SU-DHL-6 (cell line): Measurements from ENCODE around the gene DRGX.

Source experiments
- H2AFZ ChIP-seq: fragments of 200-600 bp; sonication (generic); 2 replicates; pipeline ENCODE4 v1.6.1; 2014; ENCODE audit warnings: low read depth, mild to moderate bottlenecking, moderate library complexity, mixed read lengths, antibody characterized with exemption, low read length; ENCODE audit not compliant: severe bottlenecking
- H3F3A ChIP-seq: fragments of 200-600 bp; shearing (Covaris generic); 2 replicates; pipeline ENCODE4 v1.6.0; 2016; ENCODE audit warnings: antibody characterized with exemption, mild to moderate bottlenecking; ENCODE audit not compliant: insufficient read depth
- H3K27ac ChIP-seq: fragments of 200-600 bp; sonication (generic); 2 replicates; pipeline ENCODE4 v1.5.1; 2016; ENCODE audit warnings: low read depth, mild to moderate bottlenecking, low read length, moderate library complexity, mixed read lengths
- H3K27me3 ChIP-seq: fragments of 200-600 bp; sonication (generic), shearing (Covaris generic); 2 replicates; pipeline ENCODE4 v1.6.0; 2014; ENCODE audit warnings: mild to moderate bottlenecking, low read length
- H3K36me3 ChIP-seq: fragments of 200-600 bp; sonication (generic); 2 replicates; pipeline ENCODE4 v1.6.1; 2014; ENCODE audit warnings: mild to moderate bottlenecking, low read length, mixed read lengths
- H3K4me2 ChIP-seq: fragments of 300-600, 200-600 bp; shearing (Covaris generic), sonication (generic); 2 replicates; pipeline ENCODE4 v1.6.0; 2014; ENCODE audit warnings: low read length, low read depth, mild to moderate bottlenecking; ENCODE audit not compliant: poor library complexity, severe bottlenecking
- H3K4me3 ChIP-seq: fragments of 200-600 bp; sonication (generic); 2 replicates; pipeline ENCODE4 v1.5.1; 2014; ENCODE audit warnings: antibody characterized with exemption, low read length, mild to moderate bottlenecking, mixed read lengths; ENCODE audit not compliant: insufficient read depth, poor library complexity, severe bottlenecking
- H3K79me2 ChIP-seq: fragments of 200-600 bp; sonication (generic); 2 replicates; pipeline ENCODE4 v1.6.1; 2014; ENCODE audit warnings: mild to moderate bottlenecking, low read length, moderate library complexity; ENCODE audit not compliant: insufficient read depth
- H3K9ac ChIP-seq: fragments of 200-600 bp; sonication (generic); 2 replicates; pipeline ENCODE4 v1.7.0; 2014; ENCODE audit warnings: mild to moderate bottlenecking, low read length
- H3K9me2 ChIP-seq: fragments of 200-600 bp; sonication (generic); replicated peaks from 2 replicates; pipeline ENCODE4 v1.6.1; 2014; ENCODE audit warnings: low read length; ENCODE audit not compliant: insufficient read depth
- H3K9me3 ChIP-seq: fragments of 200-600 bp; sonication (generic); 2 replicates; pipeline ENCODE4 v1.6.1; 2014; ENCODE audit warnings: low read length, mixed read lengths; ENCODE audit not compliant: insufficient read depth
- H4K20me1 ChIP-seq: fragments of 200-600 bp; sonication (generic); 2 replicates; pipeline ENCODE4 v1.6.1; 2014; ENCODE audit warnings: low read depth, mild to moderate bottlenecking, antibody characterized with exemption, low read length, moderate library complexity, mixed read lengths
- EZH2phosphoT487 ChIP-seq: fragments of 200-600 bp; sonication (generic), shearing (Covaris generic); conservative IDR thresholded peaks from 2 replicates; pipeline ENCODE4 v1.6.1; 2018; ENCODE audit warnings: mild to moderate bottlenecking, antibody characterized with exemption, low read length, moderate library complexity, mixed read lengths
- TF ChIP-seq, protein P1 (sequence below): fragments of 200-600 bp; sonication (generic); IDR thresholded peaks from one replicate; pipeline ENCODE4 v1.5.1; 2017; ENCODE audit warnings: antibody characterized with exemption, mild to moderate bottlenecking, low read length, moderate library complexity; ENCODE audit not compliant: insufficient read depth, poor library complexity, severe bottlenecking

DRGX gene

DNA sequence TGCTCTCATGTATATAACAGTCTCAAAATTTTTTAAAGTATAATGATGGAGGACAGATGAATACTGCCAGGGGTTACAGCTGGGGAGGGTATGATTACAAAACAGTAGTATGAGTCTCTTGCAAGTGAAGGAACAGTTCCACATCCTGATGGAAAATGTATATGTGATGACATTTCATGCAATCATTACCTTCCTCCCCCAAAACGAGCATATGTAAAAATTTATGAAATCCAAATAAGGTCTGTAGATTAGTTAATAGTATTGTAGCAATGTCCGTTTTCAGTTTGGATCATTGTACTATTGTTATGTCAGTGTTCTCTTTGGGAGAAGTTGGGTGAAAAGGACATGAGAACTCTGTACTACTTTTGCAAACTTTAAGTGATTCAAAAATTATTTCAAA is 38.0 kb downstream of the DRGX start:
- H3K9me2 ChIP-seq, result no peaks in the 10 kb centered on the region
- H3K27me3 ChIP-seq, result no peaks in the 10 kb centered on the region
- H3K79me2 ChIP-seq, result no peaks in the 10 kb centered on the region
- H3K4me2 ChIP-seq, result no peak overlapping the region
- H3K36me3 ChIP-seq, result no peaks in the 10 kb centered on the region
- TF ChIP-seq, protein P1, sequence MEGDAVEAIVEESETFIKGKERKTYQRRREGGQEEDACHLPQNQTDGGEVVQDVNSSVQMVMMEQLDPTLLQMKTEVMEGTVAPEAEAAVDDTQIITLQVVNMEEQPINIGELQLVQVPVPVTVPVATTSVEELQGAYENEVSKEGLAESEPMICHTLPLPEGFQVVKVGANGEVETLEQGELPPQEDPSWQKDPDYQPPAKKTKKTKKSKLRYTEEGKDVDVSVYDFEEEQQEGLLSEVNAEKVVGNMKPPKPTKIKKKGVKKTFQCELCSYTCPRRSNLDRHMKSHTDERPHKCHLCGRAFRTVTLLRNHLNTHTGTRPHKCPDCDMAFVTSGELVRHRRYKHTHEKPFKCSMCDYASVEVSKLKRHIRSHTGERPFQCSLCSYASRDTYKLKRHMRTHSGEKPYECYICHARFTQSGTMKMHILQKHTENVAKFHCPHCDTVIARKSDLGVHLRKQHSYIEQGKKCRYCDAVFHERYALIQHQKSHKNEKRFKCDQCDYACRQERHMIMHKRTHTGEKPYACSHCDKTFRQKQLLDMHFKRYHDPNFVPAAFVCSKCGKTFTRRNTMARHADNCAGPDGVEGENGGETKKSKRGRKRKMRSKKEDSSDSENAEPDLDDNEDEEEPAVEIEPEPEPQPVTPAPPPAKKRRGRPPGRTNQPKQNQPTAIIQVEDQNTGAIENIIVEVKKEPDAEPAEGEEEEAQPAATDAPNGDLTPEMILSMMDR, result no peak
- TF ChIP-seq EZH2phosphoT487, result no peak
- H3K4me3 ChIP-seq, result no peak overlapping the region
- H3F3A ChIP-seq, result no peaks in the 10 kb centered on the region
- H4K20me1 ChIP-seq, result no peaks in the 10 kb centered on the region
- no peak overlapping the region for H2AFZ ChIP-seq
- H3K9ac ChIP-seq, result no peak overlapping the region
- H3K9me3 ChIP-seq, result 0 out of 2 replicates have a peak, but pooled peaks cover 4% of the 10 kb centered on the region
- no peak overlapping the region for H3K27ac ChIP-seq

DNA sequence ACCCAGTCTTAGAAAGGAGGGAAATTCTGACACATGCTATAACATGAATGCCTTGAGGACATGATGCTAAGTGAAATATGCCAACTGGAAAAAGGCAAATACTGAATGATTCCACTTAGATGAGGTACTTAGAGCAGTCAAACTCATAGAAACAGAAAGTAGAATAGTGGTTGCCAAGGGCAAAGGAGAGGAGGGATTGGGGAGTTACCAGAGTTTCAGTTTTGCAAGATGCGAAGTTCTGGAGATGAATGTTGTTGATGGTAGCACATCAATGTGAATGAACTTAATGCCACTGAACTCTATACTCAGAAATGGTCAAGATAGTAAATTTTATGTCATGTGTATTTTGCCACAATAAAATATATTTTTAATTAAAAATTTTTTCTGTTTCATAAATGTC is 38.9 kb downstream of the DRGX start:
- Histone ChIP-seq H3K27ac (no peak overlapping the region), H3K79me2 (no peaks in the 10 kb centered on the region), H3K9me3 (0 out of 2 replicates have a peak, but pooled peaks cover 4% of the 10 kb centered on the region), H4K20me1 (no peaks in the 10 kb centered on the region), H2AFZ (no peak overlapping the region), H3K9ac (no peak overlapping the region), H3K36me3 (no peaks in the 10 kb centered on the region), H3F3A (no peaks in the 10 kb centered on the region), H3K9me2 (no peaks in the 10 kb centered on the region), H3K4me3 (no peak overlapping the region), H3K4me2 (no peak overlapping the region), H3K27me3 (no peaks in the 10 kb centered on the region)
- TF ChIP-seq, protein P1, result no peak
- no peak for TF ChIP-seq EZH2phosphoT487

DNA sequence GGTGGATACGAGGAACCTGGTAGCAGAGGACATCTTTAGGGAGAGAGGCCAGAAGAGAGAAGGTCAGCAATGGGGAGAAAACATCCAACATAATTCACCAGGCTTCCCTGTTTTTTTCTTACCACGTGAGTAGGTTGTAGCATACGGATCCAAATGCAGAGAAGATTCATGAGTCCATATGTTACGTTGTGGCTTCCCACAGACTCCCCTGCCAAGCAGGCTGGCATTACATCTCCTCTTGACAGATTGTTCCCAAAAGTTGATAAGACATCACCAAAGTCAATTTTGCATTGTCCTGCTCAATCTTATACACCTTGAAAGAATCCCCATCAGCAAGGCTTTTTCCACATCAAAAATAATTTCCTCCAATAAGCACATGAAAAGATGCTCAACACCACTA is 39.7 kb downstream of the DRGX start:
- no peak overlapping the region for H3K4me2 ChIP-seq
- H3K27me3 ChIP-seq, result no peaks in the 10 kb centered on the region
- H3K9me2 ChIP-seq, result no peaks in the 10 kb centered on the region
- H2AFZ ChIP-seq, result no peak overlapping the region
- TF ChIP-seq, protein P1, result no peak
- TF ChIP-seq EZH2phosphoT487, result no peak
- H3K27ac ChIP-seq, result no peak overlapping the region
- H3K9me3 ChIP-seq, result 0 out of 2 replicates have a peak, but pooled peaks cover 4% of the 10 kb centered on the region
- H3K36me3 ChIP-seq, result no peaks in the 10 kb centered on the region
- no peaks in the 10 kb centered on the region for H3F3A ChIP-seq
- H3K79me2 ChIP-seq, result no peaks in the 10 kb centered on the region
- no peak overlapping the region for H3K4me3 ChIP-seq
- no peak overlapping the region for H3K9ac ChIP-seq
- H4K20me1 ChIP-seq, result no peaks in the 10 kb centered on the region

DNA sequence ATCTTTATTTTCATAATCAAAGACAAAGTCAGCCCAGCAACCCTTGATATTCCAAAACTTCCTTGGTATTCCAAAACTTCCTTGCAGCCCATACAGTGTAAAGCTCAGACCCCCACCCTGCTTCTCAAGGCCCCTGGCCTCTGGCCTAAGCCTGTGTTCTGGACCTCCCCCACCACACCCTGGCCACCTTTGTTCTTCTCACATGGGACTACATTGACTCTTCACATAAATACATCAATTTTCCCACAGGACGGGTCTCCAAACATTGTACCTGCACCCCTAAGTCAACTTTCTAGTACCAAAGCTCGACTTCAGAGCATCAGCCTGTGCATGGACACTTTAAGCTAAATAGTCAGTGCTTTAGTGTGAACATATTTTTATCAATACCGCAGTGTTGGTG is 40.7 kb downstream of the DRGX start:
- no peaks in the 10 kb centered on the region for H3F3A ChIP-seq
- no peak overlapping the region for H3K27ac ChIP-seq
- no peaks in the 10 kb centered on the region for H3K9me2 ChIP-seq
- 0 out of 2 replicates have a peak, but pooled peaks cover 4% of the 10 kb centered on the region for H3K9me3 ChIP-seq
- H3K4me2 ChIP-seq, result no peak overlapping the region
- H3K27me3 ChIP-seq, result no peaks in the 10 kb centered on the region
- H3K79me2 ChIP-seq, result no peaks in the 10 kb centered on the region
- no peak overlapping the region for H2AFZ ChIP-seq
- H4K20me1 ChIP-seq, result no peaks in the 10 kb centered on the region
- H3K4me3 ChIP-seq, result no peak overlapping the region
- TF ChIP-seq, protein P1, result no peak
- TF ChIP-seq EZH2phosphoT487, result no peak
- H3K9ac ChIP-seq, result no peak overlapping the region
- H3K36me3 ChIP-seq, result no peaks in the 10 kb centered on the region
